MCF 10A (cell line): ENCODE results near the gene STK24. TPM values are rescaled to one million over a fixed set of nuclear protein-coding genes. Genes with fewer than 3 reads are reported as not detected.
"Not testable (repeated sequence)": the region's sequence is repeated elsewhere in the genome, so short reads cannot be mapped to it uniquely, and the experiment has no call there.

ENCODE experiments used
- BruUV-seq: library from RNA; stranded (reverse); fragments of 400-500 nt; replicated peaks from 2 replicates; lab custom pipeline; 2021; lab: Mats Ljungman, UMichigan
- CTCF ChIA-PET: fragments of 300-600 bp; sonication (Branson Sonifier 250); formaldehyde crosslinking; extraction: SDS; loops from one replicate; lab custom pipeline; 2021; ENCODE audit warnings: antibody characterized with exemption, inconsistent platforms; lab: Yijun Ruan, JAX
- POLR2A ChIA-PET: fragments of 300-600, 350-650 bp; sonication (Branson Sonifier 250); formaldehyde crosslinking; extraction: SDS; loops from one replicate; lab custom pipeline; 2020; ENCODE audit warnings: antibody characterized with exemption, inconsistent platforms; lab: Yijun Ruan, JAX
- DNase-seq: peaks from one replicate; pipeline ENCODE4 v3.0.0-alpha.2; 2018; ENCODE audit not compliant: unreplicated experiment
- H3K27ac Mint-ChIP-seq: one replicate; pipeline ENCODE4 v1.8.0; 2022; ENCODE audit warnings: mild to moderate bottlenecking, low read depth, mixed read lengths; ENCODE audit not compliant: unreplicated experiment
- H3K27me3 Mint-ChIP-seq: one replicate; pipeline ENCODE4 v1.8.0; 2022; ENCODE audit warnings: mixed read lengths; ENCODE audit not compliant: insufficient read depth, unreplicated experiment
- H3K36me3 Mint-ChIP-seq: one replicate; pipeline ENCODE4 v1.8.0; 2022; ENCODE audit warnings: mild to moderate bottlenecking, moderate library complexity, mixed read lengths; ENCODE audit not compliant: insufficient read depth, unreplicated experiment
- H3K4me1 Mint-ChIP-seq: one replicate; pipeline ENCODE4 v1.8.0; 2022; ENCODE audit warnings: mixed read lengths; ENCODE audit not compliant: insufficient read depth, unreplicated experiment
- H3K4me3 Mint-ChIP-seq: one replicate; pipeline ENCODE4 v1.8.0; 2022; ENCODE audit warnings: mild to moderate bottlenecking, moderate library complexity, mixed read lengths; ENCODE audit not compliant: unreplicated experiment
- H3K9me3 Mint-ChIP-seq: one replicate; pipeline ENCODE4 v1.8.0; 2022; ENCODE audit warnings: mixed read lengths; ENCODE audit not compliant: unreplicated experiment
- intact Hi-C: fragments of 100-400 bp; cut with micrococcal nuclease; formaldehyde crosslinking; loops from 2 replicates; pipeline ENCODE4 v1.14.1; 2022
- total RNA-seq: library from RNA; stranded (reverse); gene quantifications from 2 replicates; pipeline ENCODE4 v1.2.3, GENCODE V29; 2022
- TF ChIP-seq, protein P1 (sequence below): fragments of 200-600 bp; IDR thresholded peaks from one replicate; pipeline ENCODE4 v1.8.0; 2022; ENCODE audit warnings: antibody characterized with exemption, mild to moderate bottlenecking; ENCODE audit not compliant: unreplicated experiment

STK24 gene
- total RNA-seq, 1 experiment from 2014 or later: 200 TPM

DNA sequence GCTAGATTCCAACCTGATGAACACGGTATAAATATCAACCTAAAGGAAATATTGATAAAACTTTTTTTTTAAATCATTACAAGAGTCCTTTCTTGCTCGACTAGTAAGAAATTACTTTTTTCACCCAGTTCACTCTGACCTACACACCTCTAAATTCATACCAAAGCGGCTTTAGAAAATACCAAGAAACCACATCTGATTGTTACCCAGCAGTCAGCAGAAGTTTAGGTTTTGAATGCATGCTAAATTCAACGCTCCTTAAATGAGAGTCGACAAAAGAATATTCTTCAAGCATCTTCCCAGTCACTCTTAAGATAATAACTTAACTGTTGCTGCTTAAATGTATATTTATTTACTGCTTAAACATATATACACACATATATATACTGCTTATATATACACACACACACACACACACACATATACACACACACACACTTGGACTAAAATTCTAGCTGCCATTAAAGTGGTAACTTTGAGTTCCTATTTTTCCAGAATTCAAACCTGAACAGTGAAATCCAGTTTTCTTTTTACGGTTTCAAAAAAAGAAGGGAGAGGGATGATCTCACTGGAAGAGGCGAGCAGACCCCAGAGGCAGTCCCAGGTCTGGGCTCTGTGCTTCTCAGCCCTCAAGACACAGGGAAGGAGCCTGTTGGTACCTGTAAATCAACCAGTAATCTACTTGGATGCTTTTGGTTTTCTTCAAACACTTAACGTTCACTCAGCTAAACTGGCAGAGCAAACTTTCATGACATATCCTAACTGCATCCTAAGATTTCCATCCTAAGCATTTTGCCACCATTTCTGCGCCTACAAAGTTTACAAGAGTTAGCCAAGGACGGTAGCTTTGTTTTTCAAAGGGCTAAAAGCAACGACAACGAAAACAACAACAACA, 1.7 kb downstream of the STK24 start:
- DNase-seq: peak; percentile 23
- ChIA-PET CTCF (interaction anchor here (0.6 to 1.3 kb wide), 7 partner anchors 12 to 719 kb away, joined by 3 to 6 read pairs (median 3); no protein-coding TSS in a partner anchor), POLR2A (interaction anchor here (0.6 to 4.5 kb wide), 18 partner anchors 7 to 990 kb away, joined by 3 to 40 read pairs (median 4); no protein-coding TSS in a partner anchor)
- Mint-ChIP-seq H3K27me3 (no peaks in the 10 kb centered on the region), H3K36me3 (no peaks in the 10 kb centered on the region), H3K4me3 (peak overlapping the region; percentile 82), H3K4me1 (peaks cover 37% of the 10 kb centered on the region), H3K27ac (peak overlapping the region; percentile 69), H3K9me3 (no peaks in the 10 kb centered on the region)
- TF ChIP-seq, protein P1, sequence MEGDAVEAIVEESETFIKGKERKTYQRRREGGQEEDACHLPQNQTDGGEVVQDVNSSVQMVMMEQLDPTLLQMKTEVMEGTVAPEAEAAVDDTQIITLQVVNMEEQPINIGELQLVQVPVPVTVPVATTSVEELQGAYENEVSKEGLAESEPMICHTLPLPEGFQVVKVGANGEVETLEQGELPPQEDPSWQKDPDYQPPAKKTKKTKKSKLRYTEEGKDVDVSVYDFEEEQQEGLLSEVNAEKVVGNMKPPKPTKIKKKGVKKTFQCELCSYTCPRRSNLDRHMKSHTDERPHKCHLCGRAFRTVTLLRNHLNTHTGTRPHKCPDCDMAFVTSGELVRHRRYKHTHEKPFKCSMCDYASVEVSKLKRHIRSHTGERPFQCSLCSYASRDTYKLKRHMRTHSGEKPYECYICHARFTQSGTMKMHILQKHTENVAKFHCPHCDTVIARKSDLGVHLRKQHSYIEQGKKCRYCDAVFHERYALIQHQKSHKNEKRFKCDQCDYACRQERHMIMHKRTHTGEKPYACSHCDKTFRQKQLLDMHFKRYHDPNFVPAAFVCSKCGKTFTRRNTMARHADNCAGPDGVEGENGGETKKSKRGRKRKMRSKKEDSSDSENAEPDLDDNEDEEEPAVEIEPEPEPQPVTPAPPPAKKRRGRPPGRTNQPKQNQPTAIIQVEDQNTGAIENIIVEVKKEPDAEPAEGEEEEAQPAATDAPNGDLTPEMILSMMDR: no peak
- TSS peak; percentile 47 for BruUV-seq
- intact Hi-C loops: loop anchor here (2.0 kb wide), 1 partner anchor 66 kb away; no protein-coding TSS in a partner anchor

DNA sequence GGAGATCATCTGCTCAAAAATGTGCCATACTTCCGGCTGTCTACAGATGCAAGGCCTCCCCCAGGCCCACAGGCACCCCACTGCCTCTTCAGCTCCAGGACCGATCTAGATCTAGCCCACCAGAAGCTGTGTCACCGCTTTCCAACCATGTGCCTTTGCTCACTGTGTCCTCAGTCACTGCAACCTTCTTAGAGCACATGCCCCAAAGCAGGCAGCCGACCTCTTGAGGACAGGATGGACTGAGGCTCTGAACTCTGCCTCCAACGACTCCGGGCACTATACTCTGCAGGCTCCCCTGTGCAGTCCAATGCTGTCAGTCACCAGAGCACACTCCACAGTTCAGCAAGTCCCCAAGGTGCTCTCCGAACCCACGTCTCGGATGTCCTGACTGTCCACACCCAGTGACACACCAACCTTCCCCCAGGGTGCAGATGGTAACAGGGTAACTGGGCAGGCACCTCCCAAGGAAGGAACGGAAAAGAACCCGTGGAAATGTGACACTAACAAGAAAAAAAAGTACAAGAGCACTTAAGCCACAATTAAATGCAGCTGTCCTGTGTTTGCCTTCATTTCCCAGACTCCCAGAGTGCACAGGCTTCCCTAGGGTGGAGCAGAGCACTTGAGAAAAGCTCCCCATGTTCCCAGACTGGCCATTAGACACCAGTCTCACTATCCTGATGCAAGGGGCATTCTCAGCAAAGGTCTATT, 4.8 kb downstream of the STK24 start:
- Mint-ChIP-seq H3K4me1 (peaks cover 56% of the 10 kb centered on the region), H3K27ac (peak overlapping the region; percentile 76), H3K4me3 (peak overlapping the region; percentile 68), H3K36me3 (peaks cover 3% of the 10 kb centered on the region), H3K9me3 (no peaks in the 10 kb centered on the region), H3K27me3 (no peaks in the 10 kb centered on the region)
- DNase-seq: peak; percentile 54
- TF ChIP-seq, protein P1: no peak
- BruUV-seq: no TSS peak
- ChIA-PET CTCF (interaction anchor here (0.6 to 1.4 kb wide), 9 partner anchors 13 to 847 kb away, joined by 3 to 5 read pairs (median 4); no protein-coding TSS in a partner anchor), POLR2A (interaction anchor here (0.7 to 4.2 kb wide), 7 partner anchors 10 to 128 kb away, joined by 3 to 51 read pairs (median 3); no protein-coding TSS in a partner anchor)
- intact Hi-C loops: loop anchor here (1.0 kb wide), 1 partner anchor 88 kb away; no protein-coding TSS in a partner anchor

DNA sequence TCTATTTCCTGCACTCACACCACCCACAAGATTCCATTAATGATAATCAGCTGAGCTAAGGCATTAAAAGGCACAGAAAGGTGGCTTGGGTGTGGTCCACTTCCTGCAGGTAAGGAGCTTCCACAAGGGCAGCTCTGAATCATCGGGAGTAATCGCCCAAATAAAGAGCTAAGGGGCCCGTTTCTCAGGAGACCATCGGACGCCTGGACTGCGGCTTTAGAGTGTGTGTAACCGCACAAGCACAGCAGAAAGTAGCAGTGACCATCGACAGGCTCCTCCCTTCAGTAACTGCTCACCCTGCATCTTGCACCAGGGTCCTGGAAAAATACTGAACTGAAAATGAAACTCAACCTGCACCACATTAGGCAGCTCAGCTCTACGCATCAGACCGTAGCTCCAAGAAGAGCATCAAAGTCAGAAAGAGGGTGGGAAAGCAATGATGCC, 6.0 kb downstream of the STK24 start:
- Mint-ChIP-seq H3K9me3 (no peaks in the 10 kb centered on the region), H3K27me3 (no peaks in the 10 kb centered on the region), H3K36me3 (peaks cover 10% of the 10 kb centered on the region), H3K4me1 (peaks cover 64% of the 10 kb centered on the region), H3K27ac (peak overlapping the region; percentile 76), H3K4me3 (peak overlapping the region; percentile 68)
- TF ChIP-seq, protein P1: no peak
- ChIA-PET POLR2A (interaction anchor here (0.7 to 4.2 kb wide), 13 partner anchors 9 to 631 kb away, joined by 3 to 51 read pairs (median 3); no protein-coding TSS in a partner anchor), CTCF (interaction anchor here (0.7 to 1.5 kb wide), 6 partner anchors 11 to 685 kb away, joined by 3 to 5 read pairs (median 4); no protein-coding TSS in a partner anchor)
- no TSS peak for BruUV-seq
- DNase-seq: peak; percentile 69
- intact Hi-C loops: loop anchor here (1.0 kb wide), 1 partner anchor 87 kb away; no protein-coding TSS in a partner anchor

DNA sequence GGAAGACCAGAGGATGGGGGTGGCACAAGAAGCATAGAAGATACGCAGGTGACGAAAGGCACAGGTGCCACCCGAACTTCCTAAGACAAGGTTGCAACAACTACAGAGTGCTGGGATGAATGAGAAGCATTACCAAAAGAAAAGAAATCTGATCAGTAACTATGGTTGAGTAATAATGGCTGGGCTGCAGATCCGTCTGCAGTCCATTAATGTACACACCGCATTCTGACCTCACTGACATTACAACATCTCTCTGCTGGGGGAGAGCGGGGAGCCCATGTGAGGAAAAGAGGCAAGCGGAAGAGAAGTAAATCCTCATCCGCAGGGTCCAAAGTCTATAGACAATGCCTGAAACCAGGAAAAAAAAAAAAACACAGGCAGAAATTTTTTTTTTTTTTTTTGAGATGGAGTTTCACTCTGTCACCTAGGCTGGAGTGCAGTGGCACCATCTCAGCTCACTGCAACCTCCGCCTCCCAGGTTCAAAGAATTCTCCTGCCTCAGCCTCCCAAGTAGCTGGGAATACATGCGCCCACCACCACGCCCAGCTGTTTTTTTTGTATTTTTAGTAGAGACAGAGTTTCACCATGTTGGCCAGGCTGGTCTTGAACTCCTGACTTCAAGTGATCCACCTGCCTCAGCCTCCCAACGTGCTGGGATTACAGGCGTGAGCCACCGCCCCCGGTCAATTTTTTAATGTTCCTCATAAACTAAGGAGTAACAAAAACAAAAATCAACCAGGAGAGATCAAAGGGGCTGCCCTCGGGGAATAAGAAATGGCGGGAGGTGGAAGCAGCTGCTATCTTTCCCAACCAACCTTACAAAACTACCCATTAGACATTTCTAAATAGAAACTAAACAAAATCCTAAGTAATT, 7.2 kb downstream of the STK24 start:
- POLR2A ChIA-PET: interaction anchor here (1.1 to 4.2 kb wide), 3 partner anchors 12 to 86 kb away, joined by 3 to 51 read pairs (median 45); no protein-coding TSS in a partner anchor
- H3K27me3 Mint-ChIP-seq, BruUV-seq, H3K36me3 Mint-ChIP-seq, intact Hi-C loops, H3K9me3 Mint-ChIP-seq: not testable (repeated sequence)
- Mint-ChIP-seq H3K4me3 (peak overlapping the region; percentile 68), H3K4me1 (peaks cover 68% of the 10 kb centered on the region), H3K27ac (peak overlapping the region; percentile 76)
- DNase-seq: peak; percentile 94
- CTCF ChIA-PET: interaction anchor here (0.6 to 1.5 kb wide), 3 partner anchors 12 to 620 kb away, joined by 3 to 5 read pairs (median 3); no protein-coding TSS in a partner anchor
